ENCODE measurements around the gene SIRT7. TPM values are rescaled to one million over a fixed set of nuclear protein-coding genes. Genes with fewer than 3 reads are reported as not detected.

SIRT7 gene, protein sequence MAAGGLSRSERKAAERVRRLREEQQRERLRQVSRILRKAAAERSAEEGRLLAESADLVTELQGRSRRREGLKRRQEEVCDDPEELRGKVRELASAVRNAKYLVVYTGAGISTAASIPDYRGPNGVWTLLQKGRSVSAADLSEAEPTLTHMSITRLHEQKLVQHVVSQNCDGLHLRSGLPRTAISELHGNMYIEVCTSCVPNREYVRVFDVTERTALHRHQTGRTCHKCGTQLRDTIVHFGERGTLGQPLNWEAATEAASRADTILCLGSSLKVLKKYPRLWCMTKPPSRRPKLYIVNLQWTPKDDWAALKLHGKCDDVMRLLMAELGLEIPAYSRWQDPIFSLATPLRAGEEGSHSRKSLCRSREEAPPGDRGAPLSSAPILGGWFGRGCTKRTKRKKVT
- total RNA-seq = 10.4 and 11.8 TPM in 2 replicates

GRCh38 chr17:81917565-81918332, at the start of gene SIRT7:
Gene SIRT7, minus strand, starts transcription at chr17:81918176. Its CDS starts 45 bp downstream, at chr17:81918131.

GRCh38 chr17:81961087-81961511, 43.1 kb upstream of the SIRT7 start, which contains the start of gene NOTUM:
Gene NOTUM, minus strand, starts transcription at chr17:81961187. Its CDS starts 278 bp downstream, at chr17:81960909.

GRCh38 chr17:81947189-81947588, 29.2 kb upstream of the SIRT7 start, which contains the start of gene MYADML2:
Gene MYADML2, minus strand, starts transcription at chr17:81947233. Its CDS starts 5,492 bp downstream, at chr17:81941741.

DNA sequence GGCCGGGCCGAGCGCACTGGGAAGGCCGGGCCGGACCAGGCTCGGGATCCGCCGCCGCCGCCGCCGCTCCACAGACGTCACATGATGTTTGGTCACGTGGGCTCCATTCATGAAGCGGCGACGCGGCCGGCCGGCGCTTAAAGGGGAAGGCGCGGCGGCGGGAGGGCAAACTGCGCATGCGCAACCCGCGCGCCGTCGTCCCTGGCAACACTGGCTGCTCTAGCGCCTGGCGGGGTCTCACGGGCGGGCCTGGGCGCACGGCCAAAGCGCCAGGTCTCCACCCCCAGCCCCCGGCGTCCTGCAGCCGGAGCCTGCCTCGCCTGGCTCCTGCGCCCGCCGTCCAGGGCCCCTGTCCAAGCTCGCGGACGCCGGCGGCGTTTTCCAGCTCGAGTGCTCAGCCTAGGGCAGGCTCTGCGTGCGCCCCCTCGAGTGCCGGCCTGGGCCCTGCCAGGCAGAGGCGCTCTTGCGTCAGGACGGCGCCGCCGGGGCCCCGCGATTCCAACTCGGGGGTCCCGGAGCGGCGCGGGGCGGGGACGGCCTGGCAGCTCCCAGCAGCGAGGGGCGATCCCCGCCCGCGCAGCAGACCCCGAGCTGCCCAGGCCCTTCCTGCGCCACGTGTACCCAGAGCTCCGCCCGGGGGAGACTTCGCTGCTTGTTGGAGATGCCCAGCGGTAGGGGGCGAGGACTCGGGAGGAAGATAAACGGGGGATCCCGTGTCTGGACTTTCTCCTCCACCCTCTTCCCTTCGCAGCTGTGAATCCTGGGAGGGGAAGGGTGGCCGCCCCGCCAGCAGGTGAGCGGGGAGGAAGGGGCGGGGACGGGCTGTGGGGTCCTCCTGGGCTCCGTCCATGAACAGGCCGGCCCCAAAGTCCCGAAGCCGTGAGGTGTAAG, 9.9 kb upstream of the SIRT7 start, which contains the start of gene MAFG:
MAFG (minus strand) TSS at position 83 of the 891 bp plus-strand sequence. CDS start 4,550 bp downstream, outside the sequence.

DNA sequence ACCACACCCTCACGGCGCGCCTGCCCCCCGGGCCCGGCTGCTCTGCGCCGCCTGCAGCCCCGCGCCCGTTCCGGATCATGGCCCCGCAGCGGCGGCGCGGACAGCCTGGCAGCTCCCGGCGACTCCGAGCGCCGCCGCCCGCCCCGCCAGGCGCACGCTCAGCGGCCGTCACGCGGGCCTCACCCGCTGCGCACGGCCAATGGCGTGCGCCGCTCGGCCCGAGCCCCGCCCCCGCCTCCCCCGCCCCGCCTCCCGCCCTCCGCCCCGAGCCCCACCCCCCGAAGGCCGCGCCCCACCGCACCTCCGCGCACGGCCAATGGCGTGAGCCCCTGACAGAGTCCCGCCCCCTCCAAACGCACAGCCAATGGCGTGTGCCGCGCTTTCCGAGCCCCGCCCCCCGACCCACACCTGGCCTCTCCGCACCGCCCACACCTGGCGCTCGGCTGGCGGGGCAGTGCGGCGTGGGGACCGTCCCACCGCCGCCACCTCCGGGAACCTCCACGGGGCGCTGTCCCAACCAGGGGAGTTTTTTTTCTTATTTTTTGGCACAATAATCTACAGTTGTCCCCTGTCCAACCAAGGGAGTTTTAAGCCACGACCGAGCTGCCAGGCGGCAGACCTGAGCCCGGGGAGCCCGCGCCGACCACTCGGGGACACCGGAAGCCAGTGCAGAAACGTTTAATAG, 6.6 kb downstream of the SIRT7 start, which contains the start of gene PCYT2:
PCYT2 (minus strand) TSS at position 123 of the 685 bp plus-strand sequence; CDS start at position 79, 44 bp downstream.

GRCh38 chr17:81902023-81902652, 15.8 kb downstream of the SIRT7 start, which contains the start of gene NPB:
Gene NPB, plus strand, starts transcription at chr17:81902238. Its CDS starts 40 bp downstream, at chr17:81902278.

DNA sequence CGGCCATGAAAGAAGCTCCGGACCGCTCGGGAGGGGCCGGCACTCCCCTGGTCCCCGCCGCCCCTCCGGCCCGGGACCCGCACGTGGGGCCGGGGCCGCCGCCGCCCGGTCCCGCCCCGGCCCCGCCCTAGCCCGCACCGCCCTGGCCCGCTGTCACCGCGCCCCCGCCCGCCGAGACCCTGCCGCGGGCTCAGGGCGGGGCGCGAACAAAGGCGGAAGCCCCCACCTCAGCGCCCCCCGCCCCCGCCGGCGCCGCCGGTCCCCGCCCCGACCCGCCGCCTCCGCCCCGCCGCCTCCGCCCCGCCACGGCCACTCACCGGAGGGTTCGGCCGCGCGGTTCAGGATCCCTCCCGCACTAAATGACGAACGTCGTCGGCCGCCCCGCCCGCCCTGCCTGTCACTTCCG, 47.0 kb downstream of the SIRT7 start, which contains the start of gene ARHGDIA:
ARHGDIA (minus strand) TSS at position 357 of the 406 bp plus-strand sequence. CDS start 1,407 bp downstream, outside the sequence.

Other genes starting within 250 kb of the SIRT7 start
- gene ARL16, start 234.4 kb downstream of the SIRT7 start, total RNA-seq = 28.1 and 29.0 TPM in 2 replicates
- gene HGS, start 234.2 kb downstream of the SIRT7 start, total RNA-seq = 35.8 and 39.4 TPM in 2 replicates
- 6.6 and 7.0 TPM in 2 replicates for gene MRPL12, start 214.8 kb downstream of the SIRT7 start, total RNA-seq
- 6.6 and 7.7 TPM in 2 replicates for gene SLC25A10, start 205.9 kb downstream of the SIRT7 start, total RNA-seq
- gene GCGR, start 114.0 kb downstream of the SIRT7 start, total RNA-seq = not detected in 2 replicates
- 112 and 134 TPM in 2 replicates for gene MCRIP1, start 84.9 kb downstream of the SIRT7 start, total RNA-seq
- gene PPP1R27, start 83.1 kb downstream of the SIRT7 start, total RNA-seq = not detected in 2 replicates
- gene P4HB, start 57.6 kb downstream of the SIRT7 start, total RNA-seq = 517 and 746 TPM in 2 replicates
- 99.4 and 99.5 TPM in 2 replicates for gene ARHGDIA, start 46.8 kb downstream of the SIRT7 start, total RNA-seq
- gene ALYREF, start 26.6 kb downstream of the SIRT7 start, total RNA-seq = 126 and 127 TPM in 2 replicates
- gene ANAPC11, start 26.5 kb downstream of the SIRT7 start, total RNA-seq = 87.0 and 103 TPM in 2 replicates
- 0.09 and 0.11 TPM in 2 replicates for gene NPB, start 15.9 kb downstream of the SIRT7 start, total RNA-seq
- gene PCYT2, start 6.8 kb downstream of the SIRT7 start, total RNA-seq = 18.2 and 25.2 TPM in 2 replicates
- 13.7 TPM in 2 replicates for gene MAFG, start 9.6 kb upstream of the SIRT7 start, total RNA-seq
- 33.8 and 39.7 TPM in 2 replicates for gene PYCR1, start 19.1 kb upstream of the SIRT7 start, total RNA-seq
- gene MYADML2, start 29.1 kb upstream of the SIRT7 start, total RNA-seq = not detected in 2 replicates
- gene NOTUM, start 43.0 kb upstream of the SIRT7 start, total RNA-seq = under 0.01 TPM in 1 of 2 replicates, not detected in the other
- 19.6 and 29.0 TPM in 2 replicates for gene ASPSCR1, start 59.5 kb upstream of the SIRT7 start, total RNA-seq
- 26.2 and 28.1 TPM in 2 replicates for gene CENPX, start 104.7 kb upstream of the SIRT7 start, total RNA-seq
- 8.2 and 9.2 TPM in 2 replicates for gene LRRC45, start 105.1 kb upstream of the SIRT7 start, total RNA-seq
- 10.7 TPM in 2 replicates for gene RAC3, start 113.5 kb upstream of the SIRT7 start, total RNA-seq
- 26.8 and 33.8 TPM in 2 replicates for gene DCXR, start 119.5 kb upstream of the SIRT7 start, total RNA-seq
- gene RFNG, start 133.6 kb upstream of the SIRT7 start, total RNA-seq = 19.3 and 19.6 TPM in 2 replicates
- gene GPS1, start 133.7 kb upstream of the SIRT7 start, total RNA-seq = 66.4 and 72.4 TPM in 2 replicates
- gene DUS1L, start 147.6 kb upstream of the SIRT7 start, total RNA-seq = 30.2 and 35.2 TPM in 2 replicates
- 18.1 and 22.5 TPM in 2 replicates for gene FASN, start 180.1 kb upstream of the SIRT7 start, total RNA-seq